HCT116 (cell line): ENCODE measurements around the gene NDST3. TPM values are rescaled to one million over a fixed set of nuclear protein-coding genes. Genes with fewer than 3 reads are reported as not detected.

Experiments used
- ATAC-seq: fragments of 200-7000 bp; cut with Tn5 transposase; 2 replicates; pipeline ENCODE4 v1.9.1; 2020; ENCODE audit warnings: mild to moderate bottlenecking, moderate library complexity
- BruUV-seq: library from RNA; stranded (reverse); fragments of 400-500 nt; replicated peaks from 2 replicates; lab custom pipeline; 2021; lab: Mats Ljungman, UMichigan
- CTCF ChIA-PET: fragments of 300-600 bp; sonication (Branson Sonifier 250); formaldehyde crosslinking; loops from one replicate; lab custom pipeline; 2021; ENCODE audit warnings: antibody characterized with exemption; lab: Charles Lee
- POLR2A ChIA-PET: fragments of 300-600, 350-600 bp; sonication (Branson Sonifier 250); formaldehyde crosslinking; loops from one replicate; lab custom pipeline; 2021; ENCODE audit warnings: antibody characterized with exemption; lab: Charles Lee
- RAD21 ChIA-PET, 2 experiments: fragments of 300-600 bp; sonication (Branson Sonifier 250); formaldehyde crosslinking; loops; one replicate each; lab custom pipeline; 2023; ENCODE audit warnings: low total read pairs in 2 of 2; ENCODE audit not compliant: uncharacterized antibody in 2 of 2, unreplicated experiment in 2 of 2, low non-redundant PET in 1 of 2; lab: Charles Lee
- DNase-seq: peaks from one replicate; pipeline ENCODE4 v3.0.0-alpha.2; 2010; ENCODE audit warnings: low read depth, low spot score
- H2AFZ ChIP-seq: fragments of 200-600 bp; shearing (Covaris generic), sonication (generic); 2 replicates; pipeline ENCODE4 v1.6.1; 2017; ENCODE audit warnings: low read depth, mixed run types, mixed read lengths, antibody characterized with exemption, low read length; ENCODE audit not compliant: poor library complexity, severe bottlenecking
- H3K27ac ChIP-seq: 2 replicates; pipeline ENCODE4 v1.5.1; 2012; ENCODE audit warnings: low read depth, low read length
- H3K27me3 ChIP-seq: fragments of 200-600 bp; sonication (generic); 2 replicates; pipeline ENCODE4 v1.6.1; 2016; ENCODE audit warnings: mixed run types, low read length, mixed read lengths; ENCODE audit not compliant: insufficient read depth
- H3K36me3 ChIP-seq, 2 experiments: fragments of 200-500 bp in 1 of 2; fragments of 200-600 bp in 1 of 2; sonication (Bioruptor generic) in 1 of 2; sonication (generic) in 1 of 2; 2 replicates each; pipeline versions ENCODE4 v1.5.1 to v1.6.1; 2014 to 2016; ENCODE audit warnings: low read length in 2 of 2, inconsistent platforms in 1 of 2, mixed read lengths in 1 of 2, mixed run types in 1 of 2; ENCODE audit not compliant: insufficient read depth in 2 of 2, control insufficient read depth in 1 of 2
- H3K4me1 ChIP-seq, 2 experiments: fragments of 200-600 bp in 1 of 2; sonication (generic) in 1 of 2; 2 replicates each; pipeline versions ENCODE4 v1.5.1 to v1.6.1; 2012 to 2017; ENCODE audit warnings: low read length in 2 of 2, inconsistent platforms in 1 of 2, mild to moderate bottlenecking in 1 of 2, mixed read lengths in 1 of 2, mixed run types in 1 of 2, moderate library complexity in 1 of 2; ENCODE audit not compliant: insufficient read depth in 2 of 2, control insufficient read depth in 1 of 2
- H3K4me2 ChIP-seq: fragments of 200-600 bp; sonication (generic); 2 replicates; pipeline ENCODE4 v1.6.1; 2017; ENCODE audit warnings: mixed run types, low read length, mixed read lengths
- H3K4me3 ChIP-seq, 2 experiments: fragments of 200-600 bp in 1 of 2; sonication (generic) in 1 of 2; replicated peaks in 1 of 2; 2 replicates each; pipeline ENCODE4 v1.5.1; 2011 to 2016; ENCODE audit warnings: low read length in 2 of 2, control low read depth in 1 of 2, low read depth in 1 of 2, mild to moderate bottlenecking in 1 of 2, mixed read lengths in 1 of 2, mixed run types in 1 of 2
- H3K79me2 ChIP-seq: fragments of 200-600 bp; sonication (generic); 2 replicates; pipeline ENCODE4 v1.6.1; 2017; ENCODE audit warnings: mild to moderate bottlenecking, mixed run types, low read length, moderate library complexity, mixed read lengths; ENCODE audit not compliant: insufficient read depth
- H3K9ac ChIP-seq: fragments of 200-600 bp; sonication (generic); 2 replicates; pipeline ENCODE4 v1.6.1; 2016; ENCODE audit warnings: low read length, mixed read lengths
- H3K9me2 ChIP-seq: fragments of 200-600 bp; sonication (generic), shearing (Covaris generic); 2 replicates; pipeline ENCODE4 v1.6.1; 2017; ENCODE audit warnings: mixed run types, mild to moderate bottlenecking, moderate library complexity; ENCODE audit not compliant: insufficient read depth
- H3K9me3 ChIP-seq, 2 experiments: fragments of 200-500 bp in 1 of 2; fragments of 200-600 bp in 1 of 2; sonication (Bioruptor generic) in 1 of 2; sonication (generic) in 1 of 2; 2 replicates each; pipeline ENCODE4 v1.6.1; 2014 to 2017; ENCODE audit warnings: low read length in 2 of 2, mixed read lengths in 2 of 2, inconsistent platforms in 1 of 2, low read depth in 1 of 2, mild to moderate bottlenecking in 1 of 2, mixed run types in 1 of 2, moderate library complexity in 1 of 2; ENCODE audit not compliant: control insufficient read depth in 1 of 2, insufficient read depth in 1 of 2
- H4K20me1 ChIP-seq: fragments of 200-600 bp; sonication (generic), shearing (Covaris generic); 2 replicates; pipeline ENCODE4 v1.6.1; 2017; ENCODE audit warnings: mixed run types, mild to moderate bottlenecking, moderate library complexity; ENCODE audit not compliant: insufficient read depth
- CBX3 ChIP-seq: IDR thresholded peaks from 2 replicates; pipeline ENCODE4 v1.6.1; 2012; ENCODE audit warnings: low read depth
- EGR1 ChIP-seq: IDR thresholded peaks from 2 replicates; pipeline ENCODE4 v1.6.1; 2012; ENCODE audit warnings: low read depth
- ELF1 ChIP-seq: IDR thresholded peaks from 2 replicates; pipeline ENCODE4 v1.6.1; 2012; ENCODE audit warnings: low read depth, borderline replicate concordance
- EZH2phosphoT487 ChIP-seq: fragments of 200-600 bp; IDR thresholded peaks from 2 replicates; pipeline ENCODE4 v1.6.1; 2018; ENCODE audit warnings: antibody characterized with exemption, borderline replicate concordance
- FOSL1 ChIP-seq: IDR thresholded peaks from 2 replicates; pipeline ENCODE4 v1.6.1; 2012; ENCODE audit warnings: low read depth
- POLR2A ChIP-seq: IDR thresholded peaks from 2 replicates; pipeline ENCODE4 v1.7.0; 2011; ENCODE audit warnings: borderline replicate concordance; ENCODE audit not compliant: insufficient read depth, insufficient read length; ENCODE audit errors: extremely low read depth
- POLR2AphosphoS5 ChIP-seq: IDR thresholded peaks from 2 replicates; pipeline ENCODE4 v1.6.1; 2011; ENCODE audit warnings: mild to moderate bottlenecking, low read depth, low read length, moderate library complexity
- SIN3A ChIP-seq: IDR thresholded peaks from 2 replicates; pipeline ENCODE4 v1.6.1; 2012; ENCODE audit warnings: low read depth
- SP1 ChIP-seq: IDR thresholded peaks from 2 replicates; pipeline ENCODE4 v1.6.1; 2012; ENCODE audit warnings: low read depth
- SRF ChIP-seq: IDR thresholded peaks from 2 replicates; pipeline ENCODE4 v1.6.1; 2012; ENCODE audit warnings: low read depth
- ZFX ChIP-seq: fragments of 450-650 bp; IDR thresholded peaks from 2 replicates; pipeline ENCODE4 v1.6.1; 2017
- intact Hi-C: fragments of 100-400 bp; cut with micrococcal nuclease; formaldehyde crosslinking; loops from 2 replicates; pipeline ENCODE4 v1.10.0; 2022
- total RNA-seq: library from RNA; stranded (reverse); gene quantifications from one replicate; pipeline ENCODE4 v1.2.1, GENCODE V29; 2021; ENCODE audit not compliant: unreplicated experiment
- TF ChIP-seq, protein P1 (sequence below): IDR thresholded peaks from 2 replicates; pipeline ENCODE4 v1.6.1; 2012; ENCODE audit warnings: low read depth
- TF ChIP-seq, protein P2 (sequence below): IDR thresholded peaks from 2 replicates; pipeline ENCODE4 v1.6.1; 2012
- TF ChIP-seq, protein P3 (sequence below): IDR thresholded peaks from 2 replicates; pipeline ENCODE4 v1.6.1; 2011; ENCODE audit warnings: mild to moderate bottlenecking, low read length, moderate library complexity; ENCODE audit not compliant: insufficient replicate concordance; ENCODE audit errors: extremely low read depth
- TF ChIP-seq, protein P4 (sequence below): IDR thresholded peaks from 2 replicates; pipeline ENCODE4 v1.6.1; 2012

Gene NDST3
- total RNA-seq, 1 experiment from 2014 or later, result not detected

GRCh38 chr4:118273642-118274041 is 239.4 kb downstream of the NDST3 start:
- no peaks in the 10 kb centered on the region for H4K20me1 ChIP-seq
- no peak overlapping the region for H3K4me3 ChIP-seq
- POLR2A ChIA-PET, result no interaction called here
- H3K79me2 ChIP-seq, result peaks cover 6% of the 10 kb centered on the region
- peaks cover 6 to 9% of the 10 kb centered on the region in 2 experiments; a peak in 3 of 4 replicates for H3K4me1 ChIP-seq
- DNase-seq (no peak), ATAC-seq (no peak)
- H3K36me3 ChIP-seq, result no peaks in the 10 kb centered on the region
- no peaks in the 10 kb centered on the region for H3K9me2 ChIP-seq
- no peak overlapping the region for H3K27ac ChIP-seq
- no peaks in the 10 kb centered on the region for H3K27me3 ChIP-seq
- no peak overlapping the region for H2AFZ ChIP-seq
- CTCF ChIA-PET, result no interaction called here
- no peak for TF ChIP-seq EGR1
- TF ChIP-seq, all 23 proteins: peak for 0
- no TSS peak for BruUV-seq
- RAD21 ChIA-PET, result no interaction called here
- Histone ChIP-seq H3K9me3 (no peaks in the 10 kb centered on the region), H3K9ac (no peak overlapping the region), H3K4me2 (no peak overlapping the region)
- intact Hi-C loops, result loop anchor here (5.0 kb wide), 1 partner anchor 1141 kb away; no protein-coding TSS in a partner anchor

DNA sequence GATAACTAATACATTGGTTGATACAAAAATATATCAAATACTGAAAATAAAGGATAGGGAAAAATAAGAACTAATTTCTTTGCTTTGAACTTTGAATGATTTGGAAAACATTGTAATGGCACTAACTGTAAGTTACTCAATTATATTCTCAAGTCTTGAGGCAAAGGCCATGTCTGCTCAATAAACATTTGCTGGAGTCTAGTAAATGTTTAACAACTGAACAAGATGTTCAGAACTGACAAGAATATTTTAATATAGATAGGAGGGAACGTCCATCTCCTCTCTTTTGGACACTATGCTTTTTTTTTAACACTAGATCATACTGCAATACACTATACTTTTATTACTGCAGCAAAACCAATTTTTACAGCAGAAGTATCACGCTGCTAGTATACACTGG is 242.3 kb downstream of the NDST3 start:
- H3K27me3 ChIP-seq, result no peaks in the 10 kb centered on the region
- no peak overlapping the region for H3K4me3 ChIP-seq
- H3K36me3 ChIP-seq, result peaks cover 5 to 21% of the 10 kb centered on the region in 2 experiments; a peak in 3 of 4 replicates
- ChIA-PET POLR2A (no interaction called here), RAD21 (no interaction called here), CTCF (no interaction called here)
- no peak for DNase-seq
- BruUV-seq, result no TSS peak
- no peaks in the 10 kb centered on the region for H3K9me3 ChIP-seq
- H3K9me2 ChIP-seq, result no peaks in the 10 kb centered on the region
- H3K4me2 ChIP-seq, result peak overlapping the region; percentile 95; the same call in 1 of the 2 replicates
- intact Hi-C loops, result no loop called here
- ATAC-seq, result no peak
- no peak overlapping the region for H2AFZ ChIP-seq
- peaks cover 18% of the 10 kb centered on the region for H3K79me2 ChIP-seq
- no peak overlapping the region for H3K9ac ChIP-seq
- H3K27ac ChIP-seq, result no peak overlapping the region
- H3K4me1 ChIP-seq, result peaks cover 6 to 21% of the 10 kb centered on the region in 2 experiments; a peak in 3 of 4 replicates
- TF ChIP-seq SP1 (no peak), SRF (no peak), EGR1 (no peak), FOSL1 (no peak), ZFX (no peak), CBX3 (no peak), SIN3A (no peak), EZH2phosphoT487 (no peak), POLR2A (no peak), ELF1 (no peak), POLR2AphosphoS5 (no peak)
- TF ChIP-seq, protein P1, sequence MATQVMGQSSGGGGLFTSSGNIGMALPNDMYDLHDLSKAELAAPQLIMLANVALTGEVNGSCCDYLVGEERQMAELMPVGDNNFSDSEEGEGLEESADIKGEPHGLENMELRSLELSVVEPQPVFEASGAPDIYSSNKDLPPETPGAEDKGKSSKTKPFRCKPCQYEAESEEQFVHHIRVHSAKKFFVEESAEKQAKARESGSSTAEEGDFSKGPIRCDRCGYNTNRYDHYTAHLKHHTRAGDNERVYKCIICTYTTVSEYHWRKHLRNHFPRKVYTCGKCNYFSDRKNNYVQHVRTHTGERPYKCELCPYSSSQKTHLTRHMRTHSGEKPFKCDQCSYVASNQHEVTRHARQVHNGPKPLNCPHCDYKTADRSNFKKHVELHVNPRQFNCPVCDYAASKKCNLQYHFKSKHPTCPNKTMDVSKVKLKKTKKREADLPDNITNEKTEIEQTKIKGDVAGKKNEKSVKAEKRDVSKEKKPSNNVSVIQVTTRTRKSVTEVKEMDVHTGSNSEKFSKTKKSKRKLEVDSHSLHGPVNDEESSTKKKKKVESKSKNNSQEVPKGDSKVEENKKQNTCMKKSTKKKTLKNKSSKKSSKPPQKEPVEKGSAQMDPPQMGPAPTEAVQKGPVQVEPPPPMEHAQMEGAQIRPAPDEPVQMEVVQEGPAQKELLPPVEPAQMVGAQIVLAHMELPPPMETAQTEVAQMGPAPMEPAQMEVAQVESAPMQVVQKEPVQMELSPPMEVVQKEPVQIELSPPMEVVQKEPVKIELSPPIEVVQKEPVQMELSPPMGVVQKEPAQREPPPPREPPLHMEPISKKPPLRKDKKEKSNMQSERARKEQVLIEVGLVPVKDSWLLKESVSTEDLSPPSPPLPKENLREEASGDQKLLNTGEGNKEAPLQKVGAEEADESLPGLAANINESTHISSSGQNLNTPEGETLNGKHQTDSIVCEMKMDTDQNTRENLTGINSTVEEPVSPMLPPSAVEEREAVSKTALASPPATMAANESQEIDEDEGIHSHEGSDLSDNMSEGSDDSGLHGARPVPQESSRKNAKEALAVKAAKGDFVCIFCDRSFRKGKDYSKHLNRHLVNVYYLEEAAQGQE, result no peak
- TF ChIP-seq, protein P2, sequence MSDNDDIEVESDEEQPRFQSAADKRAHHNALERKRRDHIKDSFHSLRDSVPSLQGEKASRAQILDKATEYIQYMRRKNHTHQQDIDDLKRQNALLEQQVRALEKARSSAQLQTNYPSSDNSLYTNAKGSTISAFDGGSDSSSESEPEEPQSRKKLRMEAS, result no peak
- TF ChIP-seq, protein P3, sequence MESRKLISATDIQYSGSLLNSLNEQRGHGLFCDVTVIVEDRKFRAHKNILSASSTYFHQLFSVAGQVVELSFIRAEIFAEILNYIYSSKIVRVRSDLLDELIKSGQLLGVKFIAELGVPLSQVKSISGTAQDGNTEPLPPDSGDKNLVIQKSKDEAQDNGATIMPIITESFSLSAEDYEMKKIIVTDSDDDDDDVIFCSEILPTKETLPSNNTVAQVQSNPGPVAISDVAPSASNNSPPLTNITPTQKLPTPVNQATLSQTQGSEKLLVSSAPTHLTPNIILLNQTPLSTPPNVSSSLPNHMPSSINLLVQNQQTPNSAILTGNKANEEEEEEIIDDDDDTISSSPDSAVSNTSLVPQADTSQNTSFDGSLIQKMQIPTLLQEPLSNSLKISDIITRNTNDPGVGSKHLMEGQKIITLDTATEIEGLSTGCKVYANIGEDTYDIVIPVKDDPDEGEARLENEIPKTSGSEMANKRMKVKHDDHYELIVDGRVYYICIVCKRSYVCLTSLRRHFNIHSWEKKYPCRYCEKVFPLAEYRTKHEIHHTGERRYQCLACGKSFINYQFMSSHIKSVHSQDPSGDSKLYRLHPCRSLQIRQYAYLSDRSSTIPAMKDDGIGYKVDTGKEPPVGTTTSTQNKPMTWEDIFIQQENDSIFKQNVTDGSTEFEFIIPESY, result no peak
- TF ChIP-seq, protein P4, sequence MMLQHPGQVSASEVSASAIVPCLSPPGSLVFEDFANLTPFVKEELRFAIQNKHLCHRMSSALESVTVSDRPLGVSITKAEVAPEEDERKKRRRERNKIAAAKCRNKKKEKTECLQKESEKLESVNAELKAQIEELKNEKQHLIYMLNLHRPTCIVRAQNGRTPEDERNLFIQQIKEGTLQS, result no peak
- peaks cover 4% of the 10 kb centered on the region; the same call in 1 of the 2 replicates for H4K20me1 ChIP-seq
